Medulla oblongata (tissue), 1 donor: ENCODE results near the gene TMTC1.

Experiments used
- DNase-seq: peaks from one replicate; pipeline ENCODE4 v3.0.0-alpha.2; 2015; ENCODE audit errors: extremely low spot score

TMTC1 gene

GRCh38 chr12:29711381-29711780, 72.4 kb downstream of the TMTC1 start:
- DNase-seq = no peak

GRCh38 chr12:29710104-29710503, 73.6 kb downstream of the TMTC1 start:
- DNase-seq = peak; percentile 70

DNA sequence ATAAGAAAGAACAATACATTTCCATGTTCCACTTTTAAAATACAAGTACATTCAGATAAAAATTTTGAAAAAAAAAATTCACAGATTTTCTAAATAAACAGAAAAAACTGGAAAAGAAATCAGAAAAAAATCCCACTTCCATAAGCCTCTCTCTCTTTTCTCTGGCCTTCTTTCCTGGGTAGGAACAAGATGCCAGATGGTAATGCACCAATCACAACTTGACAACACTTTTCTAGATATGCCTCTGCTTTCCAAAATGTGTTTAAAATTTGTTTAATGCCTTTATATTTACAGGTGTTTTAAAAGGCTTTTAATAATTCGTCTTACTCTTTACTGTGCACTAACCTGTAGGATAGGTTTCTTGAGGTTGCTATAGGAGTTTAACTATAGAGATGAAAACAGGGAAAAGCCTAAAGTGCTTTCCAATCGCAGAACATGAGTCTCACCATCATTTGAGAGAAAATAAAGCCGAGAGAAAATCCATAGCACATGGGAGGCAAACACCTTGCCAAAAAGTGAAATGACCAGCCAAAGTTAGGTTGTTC, 74.2 kb downstream of the TMTC1 start:
- no peak for DNase-seq

- no peak for DNase-seq
Measured at GRCh38 chr12:29709054-29709453, 74.7 kb downstream of the TMTC1 start.

- DNase-seq = no peak
Measured at GRCh38 chr12:29707846-29708245, 75.9 kb downstream of the TMTC1 start.

- DNase-seq = no peak
Measured at GRCh38 chr12:29706311-29706710, 77.4 kb downstream of the TMTC1 start.

- no peak for DNase-seq
Measured at GRCh38 chr12:29703528-29703927, 80.2 kb downstream of the TMTC1 start.

DNA sequence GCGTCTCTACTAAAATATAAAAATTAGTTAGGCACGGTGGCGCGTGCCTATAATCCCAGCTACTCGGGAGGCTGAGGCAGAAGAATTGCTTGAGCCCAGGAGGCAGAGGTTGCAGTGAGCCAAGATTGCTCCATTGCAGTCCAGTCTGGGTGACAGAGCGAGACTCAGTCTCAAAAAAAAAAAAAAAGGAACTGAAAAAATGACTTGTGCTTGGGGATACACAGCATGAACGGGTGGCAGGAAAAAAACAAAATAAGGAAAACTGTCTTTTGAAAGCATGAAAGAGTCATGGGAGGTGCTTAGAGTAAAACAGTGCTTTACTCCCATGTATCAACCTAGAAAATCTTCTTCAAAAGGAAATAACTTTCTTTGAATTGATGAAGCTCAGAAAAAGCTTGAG, 80.8 kb downstream of the TMTC1 start:
- DNase-seq = no peak

DNA sequence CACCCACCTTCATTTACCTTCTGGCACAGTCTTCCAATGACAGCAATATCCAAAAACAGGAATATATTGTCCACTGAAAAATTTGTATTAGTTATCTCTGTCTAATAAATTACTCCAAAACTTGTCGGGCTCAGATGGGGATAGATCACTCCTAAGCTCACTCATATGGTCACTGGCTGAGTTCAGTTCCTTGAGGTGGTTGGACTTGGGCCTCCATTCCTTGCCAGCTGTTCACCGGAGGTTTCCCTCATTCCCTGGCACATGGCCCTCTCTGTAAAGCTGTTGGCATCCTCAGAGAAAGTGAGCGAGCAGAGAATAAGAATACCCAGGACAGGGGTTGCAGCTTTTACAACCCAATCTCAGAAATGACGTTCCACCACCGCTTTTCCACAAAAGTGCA, 81.5 kb downstream of the TMTC1 start:
- no peak for DNase-seq

GRCh38 chr12:29700761-29701481, 82.8 kb downstream of the TMTC1 start:
- DNase-seq = no peak

- no peak for DNase-seq
Measured at GRCh38 chr12:29698756-29699155, 85.0 kb downstream of the TMTC1 start.

DNA sequence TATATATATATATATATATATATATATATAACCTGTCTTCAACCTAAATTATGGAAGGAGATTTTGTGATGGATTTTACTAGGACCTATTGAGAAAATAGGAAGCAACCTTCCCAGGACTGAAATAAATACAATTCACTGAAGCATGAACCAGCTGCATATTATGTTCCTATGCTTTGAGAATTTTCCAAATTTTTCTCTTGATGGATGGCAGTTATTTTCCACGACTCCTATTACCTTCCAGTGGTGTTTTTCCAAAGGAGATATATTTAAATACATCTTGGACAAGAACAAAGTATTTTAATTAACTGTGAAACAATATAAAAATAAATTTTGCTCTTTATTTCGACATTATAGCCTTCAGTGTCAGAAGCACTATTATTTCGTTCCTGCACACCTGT, 87.9 kb downstream of the TMTC1 start:
- DNase-seq = no peak

DNA sequence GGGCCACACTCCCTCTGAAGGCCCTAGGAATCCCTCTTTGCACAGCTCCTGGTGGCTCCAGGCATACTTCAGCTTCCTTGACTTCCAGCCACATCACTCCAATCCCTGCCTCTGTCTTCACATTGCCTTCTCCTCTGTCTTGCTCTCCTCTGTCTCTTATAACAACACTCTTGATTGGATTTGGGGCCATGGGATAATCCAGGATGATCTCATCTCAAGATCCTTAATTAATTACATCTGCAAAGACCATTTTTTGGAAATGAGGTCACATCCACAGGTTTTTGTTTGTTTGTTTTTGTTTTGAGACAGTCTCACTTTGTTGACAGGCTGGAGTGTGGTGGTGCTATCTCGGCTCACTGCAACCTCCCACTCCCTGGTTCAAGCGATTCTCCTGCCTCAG, 88.7 kb downstream of the TMTC1 start:
- no peak for DNase-seq

- DNase-seq = no peak
Measured at GRCh38 chr12:29694002-29694401, 89.7 kb downstream of the TMTC1 start.

- no peak for DNase-seq
Measured at GRCh38 chr12:29692237-29692636, 91.5 kb downstream of the TMTC1 start.

GRCh38 chr12:29691161-29691854, 92.4 kb downstream of the TMTC1 start:
- no peak for DNase-seq

DNA sequence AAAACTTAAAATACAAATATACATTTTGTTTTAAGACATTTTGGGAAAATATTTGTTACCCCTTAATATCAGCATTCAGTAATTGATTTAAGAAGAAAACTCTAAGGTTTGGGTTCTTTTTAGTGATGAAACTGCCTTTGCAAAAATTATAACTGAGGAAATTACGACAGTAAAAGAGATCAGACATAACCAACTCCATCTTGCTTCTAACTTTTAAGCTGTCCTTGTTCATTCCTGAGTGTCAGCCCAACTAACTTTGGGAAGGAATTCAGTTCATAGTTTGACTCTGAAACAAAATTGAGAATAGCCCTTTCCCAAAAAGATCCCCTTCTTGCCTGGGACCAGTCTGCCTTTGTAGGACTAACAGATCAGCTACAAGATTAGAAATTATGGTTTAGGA, 93.0 kb downstream of the TMTC1 start:
- no peak for DNase-seq

GRCh38 chr12:29688914-29689313, 94.8 kb downstream of the TMTC1 start:
- no peak for DNase-seq

GRCh38 chr12:29682088-29682487, 101.7 kb downstream of the TMTC1 start:
- no peak for DNase-seq

DNA sequence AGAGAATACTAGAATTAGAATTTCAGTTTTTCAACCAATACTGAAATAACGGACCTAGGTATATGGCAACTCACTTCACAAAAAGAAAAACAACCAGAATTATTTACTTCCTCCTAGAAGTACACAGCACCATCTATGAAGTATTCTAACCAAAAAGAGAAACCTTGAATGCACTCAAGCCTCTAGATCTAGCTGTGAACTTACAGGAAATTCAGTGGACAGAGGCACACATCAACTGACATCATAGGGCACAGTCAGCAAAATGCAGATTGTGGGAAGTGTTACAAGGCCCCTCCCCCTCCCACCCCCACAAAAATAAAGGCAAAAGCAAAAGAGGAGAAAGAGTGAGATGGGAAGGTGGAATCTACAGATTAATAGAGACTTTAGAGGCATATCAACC, 102.4 kb downstream of the TMTC1 start:
- DNase-seq = no peak

- DNase-seq = no peak
Measured at GRCh38 chr12:29676676-29677075, 107.1 kb downstream of the TMTC1 start.

GRCh38 chr12:29674463-29674862, 109.3 kb downstream of the TMTC1 start:
- no peak for DNase-seq

GRCh38 chr12:29673346-29673745, 110.4 kb downstream of the TMTC1 start:
- no peak for DNase-seq
